Upper lobe of left lung (tissue), 4 donors: ENCODE measurements around the gene PPP1R13L.
A peak's percentile ranks its signal among the peaks of the same experiment; 100 is the strongest.

Experiments
- EP300 ChIP-seq, 4 donors: sonication (generic); formaldehyde crosslinking; IDR thresholded peaks; one replicate each; pipeline ENCODE4 v1.5.1; 2017; ENCODE audit warnings: antibody characterized with exemption in 4 of 4, control low read depth in 2 of 4
- POLR2A ChIP-seq, 4 donors: fragments of 450-650 bp; IDR thresholded peaks; one replicate each; pipeline ENCODE4 v1.5.1; 2016 to 2017; ENCODE audit warnings: antibody characterized with exemption in 4 of 4, mild to moderate bottlenecking in 2 of 4
- POLR2AphosphoS5 ChIP-seq, 2 donors: sonication (generic); formaldehyde crosslinking; IDR thresholded peaks; one replicate each; pipeline ENCODE4 v1.5.1; 2017; ENCODE audit warnings: antibody characterized with exemption in 2 of 2
- TF ChIP-seq, protein P1 (sequence below), 6 experiments: fragments of 450-650 bp in 4 of 6; fragments of 200-600 bp in 2 of 6; sonication (generic) in 2 of 6; IDR thresholded peaks; one replicate each; pipeline ENCODE4 v1.5.1; 2016 to 2019; ENCODE audit warnings: antibody characterized with exemption in 6 of 6

DNA sequence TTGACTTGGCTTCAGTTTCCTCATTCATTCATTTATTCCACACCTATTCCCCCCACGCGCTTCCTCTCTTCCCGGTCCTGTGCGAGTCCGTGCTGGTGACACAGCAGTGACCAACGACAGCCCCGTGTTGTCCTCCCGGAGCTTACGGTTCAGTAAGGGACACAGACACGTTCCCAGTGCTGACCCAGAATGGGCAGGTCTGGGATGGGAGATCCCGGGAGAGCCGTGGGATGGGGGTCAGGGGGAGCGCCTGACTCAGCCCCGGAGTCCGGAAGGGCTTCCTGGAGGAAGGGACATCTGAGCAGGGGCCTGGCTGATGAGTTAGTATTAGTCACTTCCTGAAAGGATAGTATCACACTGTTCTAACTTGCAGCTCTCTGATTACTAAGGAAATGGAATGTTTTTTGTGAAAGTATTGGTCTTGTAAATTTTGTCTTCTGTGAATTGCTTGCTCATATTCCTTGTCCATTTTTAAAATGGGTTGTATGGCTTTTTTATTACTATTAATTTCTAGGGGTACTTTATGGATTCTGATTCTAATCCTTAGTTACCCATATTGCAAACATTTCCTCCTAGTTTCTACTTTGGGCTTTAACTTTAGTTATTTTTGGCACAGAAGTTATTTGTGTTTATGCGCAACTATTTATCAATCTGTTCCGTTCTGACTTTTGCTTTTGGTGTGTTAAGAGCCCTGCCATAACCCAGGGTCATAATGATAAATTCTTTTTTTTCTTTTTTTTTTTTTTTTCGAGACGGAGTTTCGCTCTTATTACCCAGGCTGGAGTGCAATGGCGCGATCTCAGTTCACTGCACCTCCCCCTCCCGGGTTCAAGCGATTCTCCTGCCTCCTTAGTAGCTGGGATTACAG lies 19.6 kb upstream of the PPP1R13L start:
- TF ChIP-seq, protein P1, sequence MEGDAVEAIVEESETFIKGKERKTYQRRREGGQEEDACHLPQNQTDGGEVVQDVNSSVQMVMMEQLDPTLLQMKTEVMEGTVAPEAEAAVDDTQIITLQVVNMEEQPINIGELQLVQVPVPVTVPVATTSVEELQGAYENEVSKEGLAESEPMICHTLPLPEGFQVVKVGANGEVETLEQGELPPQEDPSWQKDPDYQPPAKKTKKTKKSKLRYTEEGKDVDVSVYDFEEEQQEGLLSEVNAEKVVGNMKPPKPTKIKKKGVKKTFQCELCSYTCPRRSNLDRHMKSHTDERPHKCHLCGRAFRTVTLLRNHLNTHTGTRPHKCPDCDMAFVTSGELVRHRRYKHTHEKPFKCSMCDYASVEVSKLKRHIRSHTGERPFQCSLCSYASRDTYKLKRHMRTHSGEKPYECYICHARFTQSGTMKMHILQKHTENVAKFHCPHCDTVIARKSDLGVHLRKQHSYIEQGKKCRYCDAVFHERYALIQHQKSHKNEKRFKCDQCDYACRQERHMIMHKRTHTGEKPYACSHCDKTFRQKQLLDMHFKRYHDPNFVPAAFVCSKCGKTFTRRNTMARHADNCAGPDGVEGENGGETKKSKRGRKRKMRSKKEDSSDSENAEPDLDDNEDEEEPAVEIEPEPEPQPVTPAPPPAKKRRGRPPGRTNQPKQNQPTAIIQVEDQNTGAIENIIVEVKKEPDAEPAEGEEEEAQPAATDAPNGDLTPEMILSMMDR (IDR thresholded peaks at IDR 0.05), result no peak
- peak in 3 of 4 donors; percentile 30 to 83 (median 81) for TF ChIP-seq EP300 (IDR thresholded peaks at IDR 0.05)
- TF ChIP-seq POLR2AphosphoS5 (IDR thresholded peaks at IDR 0.05), result peak; percentile 75 to 93
- TF ChIP-seq POLR2A (IDR thresholded peaks at IDR 0.05), result peak in 1 of 4 donors; percentile 26
